Measurements from ENCODE around the gene CRTAC1.

Gene CRTAC1

GRCh38 chr10:97974526-97975525, 55.6 kb downstream of the CRTAC1 start:
- no peak for DNase-seq (ENCODE audit: low read depth)

GRCh38 chr10:97974100-97974499, 56.3 kb downstream of the CRTAC1 start:
- no peak for DNase-seq (ENCODE audit: low read depth)

- no peak for DNase-seq (ENCODE audit: low read depth)
These were observed 60.8 kb downstream of the CRTAC1 start for GRCh38 chr10:97969538-97970079.

GRCh38 chr10:97964748-97965147, 65.7 kb downstream of the CRTAC1 start:
- no peak for DNase-seq (ENCODE audit: low read depth)

- DNase-seq (ENCODE audit: low read depth), result no peak
These were observed 68.5 kb downstream of the CRTAC1 start for GRCh38 chr10:97961945-97962344.

GRCh38 chr10:97960269-97961056, 70.0 kb downstream of the CRTAC1 start:
- DNase-seq (ENCODE audit: low read depth), result no peak

GRCh38 chr10:97949462-97949861, 81.0 kb downstream of the CRTAC1 start:
- DNase-seq (ENCODE audit: low read depth), result no peak

GRCh38 chr10:97948822-97949221, 81.6 kb downstream of the CRTAC1 start:
- DNase-seq (ENCODE audit: low read depth), result no peak

- no peak for DNase-seq (ENCODE audit: low read depth)
These were observed 85.6 kb downstream of the CRTAC1 start for GRCh38 chr10:97944772-97945171.

- no peak for DNase-seq (ENCODE audit: low read depth)
These were observed 87.1 kb downstream of the CRTAC1 start for GRCh38 chr10:97943294-97943693.

- DNase-seq (ENCODE audit: low read depth), result no peak
These were observed 89.9 kb downstream of the CRTAC1 start for GRCh38 chr10:97940534-97940933.

GRCh38 chr10:97939446-97939990, 90.9 kb downstream of the CRTAC1 start:
- no peak for DNase-seq (ENCODE audit: low read depth)

- DNase-seq (ENCODE audit: low read depth), result no peak
These were observed 92.5 kb downstream of the CRTAC1 start for GRCh38 chr10:97937928-97938327.

GRCh38 chr10:97937054-97937453, 93.4 kb downstream of the CRTAC1 start:
- DNase-seq (ENCODE audit: low read depth), result no peak

GRCh38 chr10:97936126-97936525, 94.3 kb downstream of the CRTAC1 start:
- no peak for DNase-seq (ENCODE audit: low read depth)

- no peak for DNase-seq (ENCODE audit: low read depth)
These were observed 97.4 kb downstream of the CRTAC1 start for GRCh38 chr10:97932932-97933530.

- no peak for DNase-seq (ENCODE audit: low read depth)
These were observed 99.4 kb downstream of the CRTAC1 start for GRCh38 chr10:97931041-97931440.

- DNase-seq (ENCODE audit: low read depth), result no peak
These were observed 101.5 kb downstream of the CRTAC1 start for GRCh38 chr10:97928897-97929296.

GRCh38 chr10:97927622-97928021, 102.8 kb downstream of the CRTAC1 start:
- no peak for DNase-seq (ENCODE audit: low read depth)

- DNase-seq (ENCODE audit: low read depth), result no peak
These were observed 104.4 kb downstream of the CRTAC1 start for GRCh38 chr10:97926055-97926454.

GRCh38 chr10:97925308-97925938, 105.0 kb downstream of the CRTAC1 start:
- DNase-seq (ENCODE audit: low read depth), result no peak

All from EH (cell line).